Measurements from ENCODE around the gene ARHGAP36. TPM values are rescaled to one million over a fixed set of nuclear protein-coding genes. Genes with fewer than 3 reads are reported as not detected.

The ARHGAP36 gene
- total RNA-seq, 2 experiments from 2014 or later, result not detected

DNA sequence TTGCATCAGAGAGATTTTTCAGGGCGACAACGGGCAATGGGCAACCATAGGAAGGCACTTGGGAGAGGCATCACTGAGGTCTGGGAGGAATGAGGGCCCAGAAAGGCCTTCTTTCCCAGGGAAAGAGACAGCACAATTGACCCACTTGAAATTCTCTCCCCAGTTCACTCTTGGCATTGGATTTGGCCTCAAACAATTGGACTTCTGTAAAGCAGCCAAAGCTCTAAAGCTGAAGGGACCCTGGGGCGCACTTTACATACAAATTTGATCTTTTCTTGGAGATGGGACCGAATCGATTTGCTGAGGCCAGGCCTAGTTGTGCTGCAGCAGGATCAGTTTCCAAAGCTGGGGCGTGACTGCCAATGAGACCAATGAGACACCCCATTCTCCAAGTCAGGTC, 3.2 kb downstream of the ARHGAP36 start:
- H3K36me3 Mint-ChIP-seq (ENCODE audit: low read depth), result no peaks in the 10 kb centered on the region
- intact Hi-C loops (cut with DNase I, micrococcal nuclease), result no loop called here
- peaks cover 56% of the 10 kb centered on the region for H3K27me3 Mint-ChIP-seq
- no peak overlapping the region for H3K27ac Mint-ChIP-seq
- Histone ChIP-seq H3K27ac (ENCODE audit: low read depth in 1 of 2, low read length in 2 of 2) (no peak overlapping the region), H3K4me1 (ENCODE audit: insufficient read depth, low read length) (no peaks in the 10 kb centered on the region), H3K9me3 (ENCODE audit: control insufficient read depth in 1 of 2, insufficient read depth in 1 of 2, low read length in 2 of 2) (peaks cover 0 to 5% of the 10 kb centered on the region in 2 experiments), H3K36me3 (ENCODE audit: insufficient read depth, low read length) (no peaks in the 10 kb centered on the region), H3K4me3 (ENCODE audit: low read length) (no peak overlapping the region), H3K27me3 (ENCODE audit: control insufficient read depth in 1 of 2, insufficient read depth in 2 of 2, low read length in 2 of 2) (peaks cover 11 to 31% of the 10 kb centered on the region in 2 experiments)
- ChIA-PET CTCF (no interaction called here), POLR2A (no interaction called here)
- no peak overlapping the region for H3K4me3 Mint-ChIP-seq
- no peaks in the 10 kb centered on the region for H3K4me1 Mint-ChIP-seq (ENCODE audit: low read depth)
- DNase-seq, result no peak
- no peak for ATAC-seq (ENCODE audit: poor library complexity)
- TF ChIP-seq, protein P1, sequence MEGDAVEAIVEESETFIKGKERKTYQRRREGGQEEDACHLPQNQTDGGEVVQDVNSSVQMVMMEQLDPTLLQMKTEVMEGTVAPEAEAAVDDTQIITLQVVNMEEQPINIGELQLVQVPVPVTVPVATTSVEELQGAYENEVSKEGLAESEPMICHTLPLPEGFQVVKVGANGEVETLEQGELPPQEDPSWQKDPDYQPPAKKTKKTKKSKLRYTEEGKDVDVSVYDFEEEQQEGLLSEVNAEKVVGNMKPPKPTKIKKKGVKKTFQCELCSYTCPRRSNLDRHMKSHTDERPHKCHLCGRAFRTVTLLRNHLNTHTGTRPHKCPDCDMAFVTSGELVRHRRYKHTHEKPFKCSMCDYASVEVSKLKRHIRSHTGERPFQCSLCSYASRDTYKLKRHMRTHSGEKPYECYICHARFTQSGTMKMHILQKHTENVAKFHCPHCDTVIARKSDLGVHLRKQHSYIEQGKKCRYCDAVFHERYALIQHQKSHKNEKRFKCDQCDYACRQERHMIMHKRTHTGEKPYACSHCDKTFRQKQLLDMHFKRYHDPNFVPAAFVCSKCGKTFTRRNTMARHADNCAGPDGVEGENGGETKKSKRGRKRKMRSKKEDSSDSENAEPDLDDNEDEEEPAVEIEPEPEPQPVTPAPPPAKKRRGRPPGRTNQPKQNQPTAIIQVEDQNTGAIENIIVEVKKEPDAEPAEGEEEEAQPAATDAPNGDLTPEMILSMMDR (IDR thresholded peaks at IDR 0.05), result no peak
- no peaks in the 10 kb centered on the region for H3K9me3 Mint-ChIP-seq

DNA sequence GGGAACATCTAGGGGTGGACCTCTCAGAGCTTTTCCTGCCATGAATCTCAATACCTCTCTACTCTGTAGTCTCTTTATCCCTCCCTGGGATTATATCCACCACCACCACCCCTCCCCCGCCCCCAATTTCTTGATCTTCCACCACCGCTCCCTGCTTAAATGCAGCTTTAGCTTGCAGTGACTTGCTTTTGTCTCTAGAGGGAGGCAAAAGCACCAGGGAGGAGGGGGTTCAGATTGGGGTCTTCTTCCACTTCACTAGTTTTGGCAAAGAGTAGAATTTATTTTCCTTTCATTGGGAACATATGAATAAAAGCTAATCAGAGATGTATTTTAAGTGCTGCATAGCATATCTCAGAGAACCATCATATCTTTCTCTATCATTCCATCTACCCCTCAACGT, 5.5 kb downstream of the ARHGAP36 start:
- no peak overlapping the region for H3K4me3 Mint-ChIP-seq
- H3K4me1 Mint-ChIP-seq (ENCODE audit: low read depth), result no peaks in the 10 kb centered on the region
- DNase-seq, result no peak
- ATAC-seq (ENCODE audit: poor library complexity), result no peak
- Histone ChIP-seq H3K27ac (ENCODE audit: low read depth in 1 of 2, low read length in 2 of 2) (no peak overlapping the region), H3K4me1 (ENCODE audit: insufficient read depth, low read length) (peaks cover 6% of the 10 kb centered on the region), H3K9me3 (ENCODE audit: control insufficient read depth in 1 of 2, insufficient read depth in 1 of 2, low read length in 2 of 2) (no peaks in the 10 kb centered on the region), H3K27me3 (ENCODE audit: control insufficient read depth in 1 of 2, insufficient read depth in 2 of 2, low read length in 2 of 2) (peaks cover 10 to 48% of the 10 kb centered on the region in 2 experiments), H3K4me3 (ENCODE audit: low read length) (no peak overlapping the region), H3K36me3 (ENCODE audit: insufficient read depth, low read length) (no peaks in the 10 kb centered on the region)
- H3K27me3 Mint-ChIP-seq, result peaks cover 61% of the 10 kb centered on the region
- no peaks in the 10 kb centered on the region for H3K9me3 Mint-ChIP-seq
- TF ChIP-seq, protein P1 (IDR thresholded peaks at IDR 0.05), result no peak
- ChIA-PET CTCF (no interaction called here), POLR2A (no interaction called here)
- no peak overlapping the region for H3K27ac Mint-ChIP-seq
- intact Hi-C loops (cut with DNase I, micrococcal nuclease), result no loop called here
- H3K36me3 Mint-ChIP-seq (ENCODE audit: low read depth), result no peaks in the 10 kb centered on the region

DNA sequence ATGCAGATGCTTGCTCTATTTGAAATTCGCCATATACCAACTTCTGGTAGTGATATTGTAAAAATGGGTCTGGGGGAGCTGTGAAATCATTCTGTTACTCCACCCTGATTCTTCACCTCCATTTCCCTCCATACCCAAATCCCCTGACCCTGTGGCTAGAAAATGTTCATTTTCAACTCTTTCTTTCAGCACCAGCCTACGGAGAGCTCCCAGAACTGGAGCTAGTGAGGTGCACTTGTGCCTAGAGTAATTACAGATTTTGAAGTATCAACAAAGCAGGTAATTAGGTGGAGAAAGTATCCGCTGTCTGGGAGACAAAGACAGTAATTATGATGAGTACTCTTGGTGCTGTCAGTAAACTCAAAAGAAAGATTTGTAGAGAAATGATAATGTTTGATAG, 8.1 kb downstream of the ARHGAP36 start:
- DNase-seq (no peak), ATAC-seq (ENCODE audit: poor library complexity) (no peak)
- H3K36me3 ChIP-seq (ENCODE audit: insufficient read depth, low read length), result no peaks in the 10 kb centered on the region
- Mint-ChIP-seq H3K27me3 (peaks cover 38% of the 10 kb centered on the region), H3K9me3 (no peaks in the 10 kb centered on the region), H3K36me3 (ENCODE audit: low read depth) (no peaks in the 10 kb centered on the region), H3K4me3 (no peak overlapping the region), H3K27ac (no peak overlapping the region), H3K4me1 (ENCODE audit: low read depth) (no peaks in the 10 kb centered on the region)
- H3K27me3 ChIP-seq (ENCODE audit: control insufficient read depth in 1 of 2, insufficient read depth in 2 of 2, low read length in 2 of 2), result peaks cover 18 to 63% of the 10 kb centered on the region in 2 experiments
- peaks cover 11% of the 10 kb centered on the region for H3K4me1 ChIP-seq (ENCODE audit: insufficient read depth, low read length)
- no peak overlapping the region for H3K4me3 ChIP-seq (ENCODE audit: low read length)
- no peaks in the 10 kb centered on the region for H3K9me3 ChIP-seq (ENCODE audit: control insufficient read depth in 1 of 2, insufficient read depth in 1 of 2, low read length in 2 of 2)
- CTCF ChIA-PET, result no interaction called here
- intact Hi-C loops (cut with DNase I, micrococcal nuclease), result no loop called here
- no peak overlapping the region for H3K27ac ChIP-seq (ENCODE audit: low read depth in 1 of 2, low read length in 2 of 2)
- TF ChIP-seq, protein P1 (IDR thresholded peaks at IDR 0.05), result no peak
- POLR2A ChIA-PET, result no interaction called here
